Measurements from ENCODE around the gene CCN6.
A peak's percentile ranks its signal among the peaks of the same experiment; 100 is the strongest.

GRCh38 chr6:112029045-112029822 is 24.7 kb upstream of the CCN6 start:
- no peak for TF ChIP-seq MAX (IDR thresholded peaks at IDR 0.05)
- no peak for TF ChIP-seq TAF1 (IDR thresholded peaks at IDR 0.05; ENCODE audit: low read depth)
- peak; percentile 45; the same call in 1 of the 2 replicates for TF ChIP-seq RAD21 (IDR thresholded peaks at IDR 0.05; ENCODE audit: low read depth)

Measured in Ishikawa (cell line).